Measurements from ENCODE around the gene STK17B. TPM values are rescaled to one million over a fixed set of nuclear protein-coding genes. Genes with fewer than 3 reads are reported as not detected.
A peak's percentile ranks its signal among the peaks of the same experiment; 100 is the strongest.

The STK17B gene
- polyA plus RNA-seq, 3 donors, result 171 to 296 (median 244) TPM

GRCh38 chr2:196182439-196183171 is 11.2 kb upstream of the STK17B start:
- Mint-ChIP-seq H3K4me3 (no peak overlapping the region), H3K27me3 (ENCODE audit: low read depth in 3 of 3) (no peaks in the 10 kb centered on the region), H3K9me3 (peaks cover 0 to 2% (median 0%) of the 10 kb centered on the region in 7 donors), H3K27ac (peak overlapping the region in 2 of 7 donors; percentile 36 to 44), H3K4me1 (peaks cover 14% of the 10 kb centered on the region), H3K36me3 (no peaks in the 10 kb centered on the region)
- Histone ChIP-seq H3K79me2 (ENCODE audit: insufficient read depth, low read length) (no peaks in the 10 kb centered on the region), H3K9ac (ENCODE audit: insufficient read depth, low read length, poor library complexity, severe bottlenecking) (no peak overlapping the region), H3K27ac (ENCODE audit: low read depth in 1 of 2, low read length in 2 of 2) (no peak overlapping the region), H3K4me2 (replicated peaks; ENCODE audit: extremely low read depth, low read length, poor library complexity, severe bottlenecking) (no peak overlapping the region), H3K4me3 (replicated peaks in 1 of 3; ENCODE audit: low read depth in 2 of 3, low read length in 3 of 3) (no peak overlapping the region), H3K27me3 (ENCODE audit: control insufficient read depth in 2 of 2, insufficient read depth in 2 of 2, low read length in 2 of 2) (no peaks in the 10 kb centered on the region), H3K4me1 (ENCODE audit: control insufficient read depth in 1 of 2, insufficient read depth in 2 of 2, low read length in 2 of 2) (peaks cover 9 to 10% of the 10 kb centered on the region in 2 donors), H3K9me3 (replicated peaks in 1 of 2; ENCODE audit: control insufficient read depth in 1 of 2, insufficient read depth in 1 of 2, low read length in 2 of 2) (no peaks in the 10 kb centered on the region), H4K20me1 (ENCODE audit: insufficient read depth, low read length) (no peaks in the 10 kb centered on the region), H2AFZ (ENCODE audit: insufficient read depth, low read depth, low read length, poor library complexity, severe bottlenecking) (peak overlapping the region; percentile 48), H3K36me3 (replicated peaks in 1 of 2; ENCODE audit: control insufficient read depth in 1 of 2, insufficient read depth in 2 of 2, low read length in 2 of 2) (no peaks in the 10 kb centered on the region)
- intact Hi-C loops (cut with micrococcal nuclease), result no loop called here
- no peak for DNase-seq
- 100% methylated on average over 2 of the region's 4 CpGs for WGBS (ENCODE audit: insufficient coverage)
- no peak for TF ChIP-seq CTCF (IDR thresholded peaks at IDR 0.05)

GRCh38 chr2:196181484-196181883 is 10.1 kb upstream of the STK17B start:
- Histone ChIP-seq H3K4me2 (replicated peaks; ENCODE audit: extremely low read depth, low read length, poor library complexity, severe bottlenecking) (no peak overlapping the region), H2AFZ (ENCODE audit: insufficient read depth, low read depth, low read length, poor library complexity, severe bottlenecking) (no peak overlapping the region), H3K4me1 (ENCODE audit: control insufficient read depth in 1 of 2, insufficient read depth in 2 of 2, low read length in 2 of 2) (peaks cover 9 to 10% of the 10 kb centered on the region in 2 donors), H3K9ac (ENCODE audit: insufficient read depth, low read length, poor library complexity, severe bottlenecking) (no peak overlapping the region), H3K79me2 (ENCODE audit: insufficient read depth, low read length) (no peaks in the 10 kb centered on the region), H4K20me1 (ENCODE audit: insufficient read depth, low read length) (no peaks in the 10 kb centered on the region), H3K9me3 (replicated peaks in 1 of 2; ENCODE audit: control insufficient read depth in 1 of 2, insufficient read depth in 1 of 2, low read length in 2 of 2) (no peaks in the 10 kb centered on the region), H3K27ac (ENCODE audit: low read depth in 1 of 2, low read length in 2 of 2) (no peak overlapping the region), H3K4me3 (replicated peaks in 1 of 3; ENCODE audit: low read depth in 2 of 3, low read length in 3 of 3) (no peak overlapping the region), H3K27me3 (ENCODE audit: control insufficient read depth in 2 of 2, insufficient read depth in 2 of 2, low read length in 2 of 2) (no peaks in the 10 kb centered on the region), H3K36me3 (replicated peaks in 1 of 2; ENCODE audit: control insufficient read depth in 1 of 2, insufficient read depth in 2 of 2, low read length in 2 of 2) (no peaks in the 10 kb centered on the region)
- H3K4me3 Mint-ChIP-seq, result no peak overlapping the region
- no peak overlapping the region for H3K27ac Mint-ChIP-seq
- no peaks in the 10 kb centered on the region for H3K27me3 Mint-ChIP-seq (ENCODE audit: low read depth in 3 of 3)
- H3K36me3 Mint-ChIP-seq, result no peaks in the 10 kb centered on the region
- no CpG with 5 or more reads among the region's 3 CpGs for WGBS (ENCODE audit: insufficient coverage)
- DNase-seq, result no peak
- peaks cover 0 to 2% (median 0%) of the 10 kb centered on the region in 7 donors for H3K9me3 Mint-ChIP-seq
- peaks cover 19% of the 10 kb centered on the region for H3K4me1 Mint-ChIP-seq
- intact Hi-C loops (cut with micrococcal nuclease), result no loop called here
- TF ChIP-seq CTCF (IDR thresholded peaks at IDR 0.05), result no peak

Measured in CD14-positive monocyte (primary cell).